GM04503 (cell line): Measurements from ENCODE around the gene HLCS.

ENCODE experiments used
- DNase-seq: peaks from one replicate; pipeline ENCODE4 v3.0.0-alpha.2; 2012; ENCODE audit warnings: low read depth

HLCS gene

GRCh38 chr21:36743446-36743845 lies 223.0 kb downstream of the HLCS start:
- no peak for DNase-seq

GRCh38 chr21:36743008-36743407 lies 223.5 kb downstream of the HLCS start:
- no peak for DNase-seq

GRCh38 chr21:36741506-36741905 lies 225.0 kb downstream of the HLCS start:
- no peak for DNase-seq

GRCh38 chr21:36738489-36739126 lies 227.9 kb downstream of the HLCS start:
- no peak for DNase-seq

- DNase-seq, result no peak
Observed at GRCh38 chr21:36735724-36736320, 230.6 kb downstream of the HLCS start.

GRCh38 chr21:36735201-36735515 lies 231.3 kb downstream of the HLCS start:
- DNase-seq, result no peak

GRCh38 chr21:36734367-36735200 lies 231.9 kb downstream of the HLCS start:
- no peak for DNase-seq

- DNase-seq, result no peak
Observed at GRCh38 chr21:36733857-36734256, 232.6 kb downstream of the HLCS start.

- no peak for DNase-seq
Observed at GRCh38 chr21:36732761-36733160, 233.7 kb downstream of the HLCS start.

- DNase-seq, result no peak
Observed at GRCh38 chr21:36732217-36732616, 234.3 kb downstream of the HLCS start.

GRCh38 chr21:36730291-36731281 lies 235.9 kb downstream of the HLCS start:
- no peak for DNase-seq

GRCh38 chr21:36729310-36729970 lies 237.0 kb downstream of the HLCS start:
- DNase-seq, result no peak

- no peak for DNase-seq
Observed at GRCh38 chr21:36728371-36729111, 237.9 kb downstream of the HLCS start.

GRCh38 chr21:36727866-36728265 lies 238.6 kb downstream of the HLCS start:
- no peak for DNase-seq

GRCh38 chr21:36725793-36726386 lies 240.6 kb downstream of the HLCS start:
- no peak for DNase-seq

GRCh38 chr21:36724660-36725059 lies 241.8 kb downstream of the HLCS start:
- no peak for DNase-seq

- DNase-seq, result no peak
Observed at GRCh38 chr21:36723371-36723881, 243.0 kb downstream of the HLCS start.

GRCh38 chr21:36722370-36723368 lies 243.8 kb downstream of the HLCS start:
- no peak for DNase-seq

GRCh38 chr21:36721817-36722216 lies 244.7 kb downstream of the HLCS start:
- no peak for DNase-seq
